WTC11 (cell line): ENCODE data around the gene COMMD9. TPM values are rescaled to one million over a fixed set of nuclear protein-coding genes. Genes with fewer than 3 reads are reported as not detected.

Experiments
- ATAC-seq: fragments of 200-7000 bp; cut with Tn5 transposase; 2 replicates; pipeline ENCODE4 v1.10.0; 2021; ENCODE audit warnings: mild to moderate bottlenecking, moderate library complexity
- CTCF ChIA-PET: fragments of 300-600 bp; sonication (Branson Sonifier 250); formaldehyde crosslinking; loops from one replicate; lab custom pipeline; 2021; ENCODE audit warnings: antibody characterized with exemption; lab: Charles Lee
- POLR2A ChIA-PET: fragments of 350-600 bp; sonication (Branson Sonifier 250); formaldehyde crosslinking; loops from one replicate; lab custom pipeline; 2021; ENCODE audit warnings: antibody characterized with exemption; lab: Charles Lee
- DNase-seq: peaks from one replicate; pipeline ENCODE4 v3.0.0; 2021; ENCODE audit warnings: low spot score
- H3K27ac Mint-ChIP-seq: 2 replicates; pipeline ENCODE4 v1.8.0; 2021; ENCODE audit warnings: mixed read lengths
- H3K27me3 Mint-ChIP-seq: 2 replicates; pipeline ENCODE4 v1.8.0; 2021; ENCODE audit warnings: low read depth, mild to moderate bottlenecking, moderate library complexity, mixed read lengths
- H3K36me3 Mint-ChIP-seq: 2 replicates; pipeline ENCODE4 v1.8.0; 2021; ENCODE audit warnings: mixed read lengths
- H3K4me1 Mint-ChIP-seq: 2 replicates; pipeline ENCODE4 v1.8.0; 2022; ENCODE audit warnings: mixed read lengths
- H3K4me3 Mint-ChIP-seq: 2 replicates; pipeline ENCODE4 v1.8.0; 2021; ENCODE audit warnings: mild to moderate bottlenecking, moderate library complexity, mixed read lengths
- H3K9me3 Mint-ChIP-seq: 2 replicates; pipeline ENCODE4 v1.8.0; 2021; ENCODE audit warnings: mixed read lengths
- AR ChIP-seq: fragments of 250-450 bp; sonication (Bioruptor Pico); IDR thresholded peaks from 2 replicates; pipeline ENCODE4 v1.9.0; 2021; ENCODE audit warnings: mild to moderate bottlenecking
- CREB1 ChIP-seq: sonication (generic); formaldehyde crosslinking; IDR thresholded peaks from 2 replicates; pipeline ENCODE4 v1.8.0; 2023; ENCODE audit warnings: mild to moderate bottlenecking, missing genetic modification reagents
- KAT7 ChIP-seq: sonication (generic); formaldehyde crosslinking; IDR thresholded peaks from 2 replicates; pipeline ENCODE4 v1.8.1; 2023; ENCODE audit warnings: missing genetic modification reagents, mild to moderate bottlenecking, borderline replicate concordance
- MLX ChIP-seq: sonication (generic); formaldehyde crosslinking; IDR thresholded peaks from 2 replicates; pipeline ENCODE4 v1.8.1; 2023; ENCODE audit warnings: mild to moderate bottlenecking, missing genetic modification reagents, moderate library complexity
- MYBL2 ChIP-seq: sonication (generic); formaldehyde crosslinking; IDR thresholded peaks from 2 replicates; pipeline ENCODE4 v1.8.1; 2023; ENCODE audit warnings: mild to moderate bottlenecking, moderate library complexity, missing genetic modification reagents
- NR2C2 ChIP-seq: sonication (generic); formaldehyde crosslinking; IDR thresholded peaks from 2 replicates; pipeline ENCODE4 v1.8.0; 2022; ENCODE audit warnings: mild to moderate bottlenecking, missing genetic modification reagents
- NR3C1 ChIP-seq: sonication (generic); formaldehyde crosslinking; conservative IDR thresholded peaks from 2 replicates; pipeline ENCODE4 v1.8.1; 2023; ENCODE audit warnings: low read depth, mild to moderate bottlenecking, missing genetic modification reagents
- OVOL2 ChIP-seq: fragments of 250-450 bp; sonication (Bioruptor Pico); IDR thresholded peaks from 2 replicates; pipeline ENCODE4 v1.9.0; 2021; ENCODE audit warnings: mild to moderate bottlenecking, borderline replicate concordance
- PRDM15 ChIP-seq: sonication (generic); formaldehyde crosslinking; IDR thresholded peaks from 2 replicates; pipeline ENCODE4 v1.8.0; 2022; ENCODE audit warnings: missing genetic modification reagents
- PRRX2 ChIP-seq: fragments of 250-450 bp; sonication (Bioruptor Pico); IDR thresholded peaks from 2 replicates; pipeline ENCODE4 v1.8.0; 2021; ENCODE audit warnings: mild to moderate bottlenecking
- RORB ChIP-seq: fragments of 250-450 bp; sonication (Bioruptor Pico); IDR thresholded peaks from 2 replicates; pipeline ENCODE4 v1.9.0; 2021; ENCODE audit warnings: mild to moderate bottlenecking
- TP53 ChIP-seq: sonication (generic); formaldehyde crosslinking; IDR thresholded peaks from 2 replicates; pipeline ENCODE4 v1.8.1; 2023; ENCODE audit warnings: mild to moderate bottlenecking, missing genetic modification reagents
- ZBTB21 ChIP-seq: sonication (generic); formaldehyde crosslinking; IDR thresholded peaks from 2 replicates; pipeline ENCODE4 v1.8.1; 2023; ENCODE audit warnings: mild to moderate bottlenecking, missing genetic modification reagents, borderline replicate concordance
- ZNF138 ChIP-seq: sonication (generic); formaldehyde crosslinking; conservative IDR thresholded peaks from 2 replicates; pipeline ENCODE4 v1.8.1; 2022; ENCODE audit warnings: mild to moderate bottlenecking, moderate library complexity, missing genetic modification reagents
- ZNF396 ChIP-seq: fragments of 250-450 bp; sonication (Bioruptor Pico); IDR thresholded peaks from 2 replicates; pipeline ENCODE4 v1.8.0; 2021; ENCODE audit warnings: mild to moderate bottlenecking, moderate library complexity, borderline replicate concordance
- ZNF423 ChIP-seq: fragments of 250-450 bp; sonication (Bioruptor Pico); IDR thresholded peaks from 2 replicates; pipeline ENCODE4 v2.1.2; 2022; ENCODE audit warnings: mild to moderate bottlenecking, moderate library complexity
- total RNA-seq: library from RNA; stranded (reverse); gene quantifications from 3 replicates; pipeline ENCODE4 v1.2.3, GENCODE V29; 2021
- TF ChIP-seq, protein P1 (sequence below): sonication (generic); formaldehyde crosslinking; IDR thresholded peaks from 2 replicates; pipeline ENCODE4 v1.8.1; 2022; ENCODE audit warnings: mild to moderate bottlenecking, missing genetic modification reagents, moderate library complexity, borderline replicate concordance
- TF ChIP-seq, protein P2 (sequence below): sonication (generic); formaldehyde crosslinking; IDR thresholded peaks from 2 replicates; pipeline ENCODE4 v1.8.0; 2023; ENCODE audit warnings: missing genetic modification reagents
- TF ChIP-seq, protein P3 (sequence below): sonication (generic); formaldehyde crosslinking; conservative IDR thresholded peaks from 2 replicates; pipeline ENCODE4 v1.8.1; 2022; ENCODE audit warnings: mild to moderate bottlenecking, missing genetic modification reagents
- TF ChIP-seq, protein P4 (sequence below): fragments of 250-450 bp; sonication (Bioruptor Pico); IDR thresholded peaks from 2 replicates; pipeline ENCODE4 v1.9.0; 2021; ENCODE audit warnings: moderate library complexity, mild to moderate bottlenecking, inconsistent platforms, borderline replicate concordance

Gene COMMD9
- total RNA-seq, 1 experiment from 2014 or later, result 33.3 TPM

DNA sequence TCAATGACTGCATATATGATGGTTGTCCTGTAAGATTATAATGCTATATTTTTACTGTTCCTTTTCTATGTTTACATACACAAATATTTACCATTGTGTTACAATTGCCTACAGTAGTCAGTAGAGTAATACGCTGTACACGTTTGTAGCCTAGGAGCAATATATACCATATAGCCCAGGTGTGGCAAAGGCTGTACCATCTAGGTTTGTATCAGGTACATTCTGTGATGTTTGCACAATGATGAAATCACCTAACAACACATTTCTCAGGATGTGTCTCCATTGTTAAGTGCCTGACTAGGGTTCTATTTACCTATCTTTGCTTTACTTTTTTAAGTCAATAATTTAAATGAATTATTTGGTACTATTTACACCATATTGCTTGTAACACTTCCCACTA, 28.8 kb upstream of the COMMD9 start:
- peaks cover 43% of the 10 kb centered on the region for H3K4me1 Mint-ChIP-seq
- CTCF ChIA-PET, result interaction anchor here (1.1 to 1.7 kb wide), 2 partner anchors 59 to 95 kb away, joined by 4 to 10 read pairs; no protein-coding TSS in a partner anchor
- no peak overlapping the region for H3K27ac Mint-ChIP-seq
- no peak overlapping the region for H3K4me3 Mint-ChIP-seq
- no peak for ATAC-seq
- peaks cover 8% of the 10 kb centered on the region for H3K27me3 Mint-ChIP-seq
- H3K9me3 Mint-ChIP-seq, result no peaks in the 10 kb centered on the region
- no peaks in the 10 kb centered on the region for H3K36me3 Mint-ChIP-seq
- DNase-seq, result no peak
- no peak for TF ChIP-seq ZNF138
- TF ChIP-seq, protein P1, sequence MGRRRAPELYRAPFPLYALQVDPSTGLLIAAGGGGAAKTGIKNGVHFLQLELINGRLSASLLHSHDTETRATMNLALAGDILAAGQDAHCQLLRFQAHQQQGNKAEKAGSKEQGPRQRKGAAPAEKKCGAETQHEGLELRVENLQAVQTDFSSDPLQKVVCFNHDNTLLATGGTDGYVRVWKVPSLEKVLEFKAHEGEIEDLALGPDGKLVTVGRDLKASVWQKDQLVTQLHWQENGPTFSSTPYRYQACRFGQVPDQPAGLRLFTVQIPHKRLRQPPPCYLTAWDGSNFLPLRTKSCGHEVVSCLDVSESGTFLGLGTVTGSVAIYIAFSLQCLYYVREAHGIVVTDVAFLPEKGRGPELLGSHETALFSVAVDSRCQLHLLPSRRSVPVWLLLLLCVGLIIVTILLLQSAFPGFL (CRISPR knock-in tag), result no peak
- TF ChIP-seq MLX (CRISPR knock-in tag), result no peak
- TF ChIP-seq PRDM15 (CRISPR knock-in tag), result no peak
- TF ChIP-seq MYBL2 (CRISPR knock-in tag), result no peak
- TF ChIP-seq, protein P2, sequence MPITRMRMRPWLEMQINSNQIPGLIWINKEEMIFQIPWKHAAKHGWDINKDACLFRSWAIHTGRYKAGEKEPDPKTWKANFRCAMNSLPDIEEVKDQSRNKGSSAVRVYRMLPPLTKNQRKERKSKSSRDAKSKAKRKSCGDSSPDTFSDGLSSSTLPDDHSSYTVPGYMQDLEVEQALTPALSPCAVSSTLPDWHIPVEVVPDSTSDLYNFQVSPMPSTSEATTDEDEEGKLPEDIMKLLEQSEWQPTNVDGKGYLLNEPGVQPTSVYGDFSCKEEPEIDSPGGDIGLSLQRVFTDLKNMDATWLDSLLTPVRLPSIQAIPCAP (CRISPR knock-in tag), result no peak
- TF ChIP-seq KAT7 (CRISPR knock-in tag), result no peak
- no peak for TF ChIP-seq ZBTB21 (CRISPR knock-in tag)
- no peak for TF ChIP-seq NR2C2 (CRISPR knock-in tag)
- POLR2A ChIA-PET, result no interaction called here

- DNase-seq, result no peak
- Mint-ChIP-seq H3K27me3 (peaks cover 8% of the 10 kb centered on the region; the same call in 1 of the 2 replicates), H3K27ac (no peak overlapping the region), H3K4me1 (peaks cover 43% of the 10 kb centered on the region), H3K9me3 (no peaks in the 10 kb centered on the region), H3K4me3 (no peak overlapping the region), H3K36me3 (no peaks in the 10 kb centered on the region)
- ATAC-seq, result no peak
- no peak for TF ChIP-seq NR3C1 (CRISPR knock-in tag)
- TF ChIP-seq, protein P3, sequence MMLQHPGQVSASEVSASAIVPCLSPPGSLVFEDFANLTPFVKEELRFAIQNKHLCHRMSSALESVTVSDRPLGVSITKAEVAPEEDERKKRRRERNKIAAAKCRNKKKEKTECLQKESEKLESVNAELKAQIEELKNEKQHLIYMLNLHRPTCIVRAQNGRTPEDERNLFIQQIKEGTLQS, result no peak
- ChIA-PET CTCF (interaction anchor here (1.0 kb wide), 1 partner anchor 153 kb away, joined by 3 read pairs; no protein-coding TSS in a partner anchor), POLR2A (no interaction called here)
Measured at GRCh38 chr11:36316049-36316448, 26.8 kb upstream of the COMMD9 start.

DNA sequence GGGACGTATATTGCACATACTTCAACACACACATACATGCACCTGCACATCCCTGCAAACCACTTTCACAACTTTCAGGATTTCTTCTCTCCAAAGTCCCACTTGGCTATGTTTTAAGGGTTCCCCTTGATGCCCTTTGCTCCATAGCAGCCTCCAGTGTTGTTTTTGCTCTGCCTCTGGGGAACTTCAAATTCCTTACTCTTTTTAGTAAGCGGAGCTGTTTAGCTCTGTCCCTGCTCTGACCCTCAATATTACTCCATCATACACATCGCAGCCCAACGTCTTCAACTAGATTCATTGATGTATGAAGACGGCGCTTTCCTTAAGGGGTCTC, 25.2 kb upstream of the COMMD9 start:
- H3K4me3 Mint-ChIP-seq, result no peak overlapping the region
- H3K27ac Mint-ChIP-seq, result no peak overlapping the region
- POLR2A ChIA-PET, result no interaction called here
- CTCF ChIA-PET, result no interaction called here
- no peaks in the 10 kb centered on the region for H3K36me3 Mint-ChIP-seq
- peaks cover 8% of the 10 kb centered on the region; the same call in 1 of the 2 replicates for H3K9me3 Mint-ChIP-seq
- TF ChIP-seq RORB (CRISPR knock-in tag) (no peak), OVOL2 (CRISPR knock-in tag) (no peak), ZNF396 (CRISPR knock-in tag) (no peak), PRRX2 (CRISPR knock-in tag) (no peak), AR (CRISPR knock-in tag) (no peak), CREB1 (CRISPR knock-in tag) (no peak), ZNF423 (CRISPR knock-in tag) (no peak), TP53 (CRISPR knock-in tag) (no peak)
- TF ChIP-seq, protein P4, sequence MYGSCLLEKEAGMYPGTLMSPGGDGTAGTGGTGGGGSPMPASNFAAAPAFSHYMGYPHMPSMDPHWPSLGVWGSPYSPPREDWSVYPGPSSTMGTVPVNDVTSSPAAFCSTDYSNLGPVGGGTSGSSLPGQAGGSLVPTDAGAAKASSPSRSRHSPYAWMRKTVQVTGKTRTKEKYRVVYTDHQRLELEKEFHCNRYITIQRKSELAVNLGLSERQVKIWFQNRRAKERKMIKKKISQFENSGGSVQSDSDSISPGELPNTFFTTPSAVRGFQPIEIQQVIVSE (CRISPR knock-in tag), result no peak
- H3K27me3 Mint-ChIP-seq, result peaks cover 8% of the 10 kb centered on the region
- ATAC-seq, result no peak
- peaks cover 33% of the 10 kb centered on the region for H3K4me1 Mint-ChIP-seq
- DNase-seq, result no peak
